GM19467 (cell line): ENCODE data around the gene FAM124A.

Source experiments
- ATAC-seq: cut with Tn5 transposase; IDR thresholded peaks from one replicate; pipeline ENCODE4 v1.9.1; 2021; ENCODE audit warnings: mild to moderate bottlenecking, moderate library complexity; ENCODE audit not compliant: unreplicated experiment

FAM124A gene

DNA sequence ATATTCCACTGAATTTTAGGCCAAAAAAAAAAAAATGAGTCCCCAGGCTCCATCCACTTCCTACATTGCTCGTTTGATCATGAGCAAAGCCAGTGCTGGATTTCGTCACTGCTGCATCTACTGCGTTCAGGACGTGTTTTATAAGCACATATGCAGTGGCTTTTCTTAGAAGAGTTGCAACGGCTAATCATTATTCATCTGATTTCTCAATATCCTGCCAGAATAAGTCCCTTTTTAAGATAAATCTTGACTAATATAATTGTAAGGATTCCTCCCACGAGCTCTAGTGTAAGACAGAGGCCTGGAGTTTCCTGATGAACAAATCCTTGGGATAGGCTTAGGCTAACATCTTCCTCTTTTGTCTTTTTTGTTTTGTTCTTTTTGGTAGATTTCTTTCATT is 19.5 kb downstream of the FAM124A start:
- no peak for ATAC-seq

DNA sequence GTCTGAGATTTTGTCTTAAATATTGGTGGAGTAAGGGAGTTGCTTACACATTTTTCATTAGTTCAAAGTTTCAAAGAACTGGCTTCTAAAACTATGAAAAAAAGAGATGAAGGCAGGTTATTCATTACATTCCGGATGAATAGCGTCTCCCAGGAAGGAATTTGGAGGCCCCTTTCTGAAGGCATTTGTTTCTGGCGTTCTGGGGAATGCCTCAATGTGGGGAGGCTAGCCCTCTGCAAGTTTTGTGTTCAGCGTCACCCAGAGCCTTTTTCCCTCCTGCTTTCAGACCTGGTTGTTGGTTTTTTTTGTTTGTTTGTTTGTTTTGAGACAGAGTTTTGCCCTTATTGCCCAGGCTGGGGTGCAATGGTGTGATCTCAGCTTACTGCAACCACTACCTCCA is 21.0 kb downstream of the FAM124A start:
- no peak for ATAC-seq

DNA sequence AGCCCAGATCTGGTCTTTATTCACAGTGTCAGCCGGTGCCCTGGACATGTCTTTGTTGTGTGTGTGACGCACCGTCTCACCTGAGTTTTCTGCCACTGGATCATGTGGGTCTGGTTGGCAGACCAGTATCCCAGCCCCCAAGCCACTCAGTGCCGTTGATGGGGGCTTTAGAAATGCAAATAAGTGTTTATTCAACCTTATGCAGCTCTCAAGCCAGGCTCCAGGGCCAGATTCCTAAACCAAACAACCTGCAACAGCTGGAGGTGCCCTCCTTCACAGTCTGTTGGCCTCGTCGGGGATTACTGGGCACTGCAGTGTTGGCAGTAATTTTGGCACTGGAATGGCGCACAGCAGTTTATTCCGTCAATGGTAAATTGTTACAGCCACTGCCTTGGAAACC is 21.6 kb downstream of the FAM124A start:
- ATAC-seq = no peak

DNA sequence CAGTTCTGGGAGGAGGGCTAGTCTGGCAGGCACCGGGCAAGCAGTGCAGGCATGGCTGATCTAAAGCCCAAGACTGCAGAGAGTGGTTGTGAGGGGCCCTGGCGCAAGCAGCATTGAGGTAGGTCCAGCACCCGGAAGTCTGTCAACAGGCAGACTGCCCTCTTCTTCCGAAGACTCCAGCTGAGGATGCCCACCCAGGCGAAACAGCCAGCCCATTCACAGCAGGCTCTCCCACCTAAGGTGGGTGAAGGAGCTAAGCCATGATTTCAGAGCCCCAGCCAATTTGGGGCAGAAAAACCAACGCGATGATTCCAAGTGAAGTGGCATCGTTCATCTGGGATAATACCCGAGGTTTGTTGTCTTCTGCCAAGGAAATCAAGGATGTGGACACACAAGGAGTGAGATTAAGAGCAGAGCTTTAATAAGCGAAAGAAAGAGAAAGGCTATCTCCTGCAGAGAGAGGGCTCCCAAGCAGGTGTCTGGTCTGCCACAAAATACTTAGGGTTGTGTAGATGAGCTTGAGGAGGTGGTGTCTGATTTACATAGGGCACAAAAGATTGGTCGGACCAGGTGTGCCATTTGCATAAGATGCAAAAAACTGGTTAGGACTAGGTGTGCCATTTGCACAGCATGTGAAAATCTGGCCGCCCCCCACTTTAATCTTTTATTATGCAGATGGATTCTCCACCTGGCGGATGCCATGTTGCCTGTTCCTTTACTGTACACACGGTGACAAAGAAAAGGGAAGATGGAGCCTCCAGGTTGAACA is 22.6 kb downstream of the FAM124A start:
- no peak for ATAC-seq

DNA sequence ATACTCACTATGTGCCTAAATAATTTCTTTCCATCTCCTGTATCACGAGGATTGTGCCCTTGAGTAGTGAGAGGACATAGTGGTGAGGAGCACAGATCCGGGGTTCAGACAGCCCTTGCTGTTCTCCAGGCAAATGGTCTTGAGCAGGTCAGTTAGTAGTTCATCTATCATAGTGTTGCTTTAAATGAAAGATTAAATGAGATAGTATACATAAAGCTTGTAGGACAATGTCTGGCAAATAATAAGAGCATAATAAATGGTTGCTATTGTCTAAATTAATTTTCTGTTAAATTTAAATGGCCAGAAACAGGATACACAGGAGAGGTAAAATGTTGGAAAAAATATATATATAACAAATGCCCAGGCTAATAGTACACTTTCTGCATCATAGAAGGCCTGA is 23.4 kb downstream of the FAM124A start:
- no peak for ATAC-seq

DNA sequence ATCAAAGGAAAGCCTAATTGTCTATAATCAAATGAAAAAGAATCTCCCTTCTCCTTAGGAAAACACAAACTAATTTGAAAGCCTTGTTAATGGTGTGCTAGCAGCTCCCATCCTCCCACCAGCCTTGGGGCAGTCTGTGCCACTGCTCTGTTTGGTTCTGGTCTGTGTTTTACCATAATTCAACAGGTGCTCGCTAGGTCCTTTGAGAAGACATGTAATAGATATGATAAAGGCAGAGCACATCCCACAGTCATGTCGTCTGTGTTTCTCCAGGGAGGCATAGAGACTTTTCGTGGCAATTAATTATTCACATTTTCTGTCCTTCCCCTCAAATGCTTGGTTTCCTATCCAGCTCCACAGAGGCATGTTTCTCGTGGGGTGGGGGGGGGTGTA is 23.8 kb downstream of the FAM124A start:
- no peak for ATAC-seq

DNA sequence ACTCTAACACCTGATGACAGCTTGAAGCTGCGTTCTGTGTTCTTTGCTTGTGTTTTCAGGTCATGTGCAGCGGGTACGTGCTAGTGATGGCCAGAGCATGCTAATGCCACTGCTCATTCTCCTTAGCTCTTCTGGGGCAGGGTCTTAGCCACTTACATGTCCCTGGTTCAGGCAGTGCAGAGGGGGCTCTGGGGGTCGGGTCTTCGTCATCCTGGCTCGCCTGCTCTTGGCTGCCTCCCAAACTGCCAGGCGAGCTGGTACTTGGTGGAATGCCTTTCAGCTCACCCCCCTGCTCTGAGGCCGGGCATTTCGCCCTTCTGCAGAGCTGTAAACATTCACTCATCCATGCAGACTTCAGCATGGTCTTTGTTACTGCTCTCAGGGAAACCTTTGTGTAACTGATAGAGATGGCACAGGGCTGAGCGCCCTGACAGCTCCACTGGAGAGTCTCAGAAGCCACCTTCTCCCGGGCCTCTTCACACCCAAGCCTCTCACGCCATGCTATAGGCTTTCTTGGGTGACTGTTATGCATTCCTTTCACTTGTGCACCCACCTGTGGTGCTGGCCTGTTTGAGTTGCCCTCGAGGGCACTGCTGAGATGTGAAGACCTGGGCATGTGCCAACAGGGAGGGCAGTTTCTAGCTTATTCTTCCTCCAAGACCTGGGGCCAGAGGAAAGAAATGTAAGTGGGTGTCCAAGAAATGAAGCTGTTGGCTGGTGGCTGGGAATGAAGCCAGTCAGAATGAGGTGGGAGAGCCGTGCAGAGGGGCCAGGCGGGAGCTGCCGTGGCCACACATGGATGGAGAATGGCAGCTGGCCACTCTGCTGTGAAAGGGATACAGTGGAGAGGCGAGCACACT is 24.4 kb downstream of the FAM124A start:
- ATAC-seq = no peak

DNA sequence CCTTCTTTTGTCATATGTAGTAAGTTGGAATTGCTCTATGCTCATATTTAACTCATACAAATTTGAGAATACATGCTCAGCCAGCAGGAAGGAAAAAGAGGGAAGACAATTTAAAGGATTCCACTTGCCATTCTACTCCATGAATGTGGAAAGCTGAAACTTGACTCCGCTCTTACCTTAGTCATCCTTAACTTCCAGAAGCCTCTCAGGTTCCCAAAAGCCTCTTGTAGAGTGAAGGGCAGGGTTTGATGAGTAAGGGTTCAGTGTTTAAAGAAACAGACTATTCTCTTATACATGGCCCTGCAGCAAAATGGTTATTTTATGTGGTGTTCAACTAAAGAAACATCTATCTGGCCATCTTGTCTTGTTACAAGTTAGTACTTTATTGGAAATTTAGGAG is 27.1 kb downstream of the FAM124A start:
- ATAC-seq = no peak

DNA sequence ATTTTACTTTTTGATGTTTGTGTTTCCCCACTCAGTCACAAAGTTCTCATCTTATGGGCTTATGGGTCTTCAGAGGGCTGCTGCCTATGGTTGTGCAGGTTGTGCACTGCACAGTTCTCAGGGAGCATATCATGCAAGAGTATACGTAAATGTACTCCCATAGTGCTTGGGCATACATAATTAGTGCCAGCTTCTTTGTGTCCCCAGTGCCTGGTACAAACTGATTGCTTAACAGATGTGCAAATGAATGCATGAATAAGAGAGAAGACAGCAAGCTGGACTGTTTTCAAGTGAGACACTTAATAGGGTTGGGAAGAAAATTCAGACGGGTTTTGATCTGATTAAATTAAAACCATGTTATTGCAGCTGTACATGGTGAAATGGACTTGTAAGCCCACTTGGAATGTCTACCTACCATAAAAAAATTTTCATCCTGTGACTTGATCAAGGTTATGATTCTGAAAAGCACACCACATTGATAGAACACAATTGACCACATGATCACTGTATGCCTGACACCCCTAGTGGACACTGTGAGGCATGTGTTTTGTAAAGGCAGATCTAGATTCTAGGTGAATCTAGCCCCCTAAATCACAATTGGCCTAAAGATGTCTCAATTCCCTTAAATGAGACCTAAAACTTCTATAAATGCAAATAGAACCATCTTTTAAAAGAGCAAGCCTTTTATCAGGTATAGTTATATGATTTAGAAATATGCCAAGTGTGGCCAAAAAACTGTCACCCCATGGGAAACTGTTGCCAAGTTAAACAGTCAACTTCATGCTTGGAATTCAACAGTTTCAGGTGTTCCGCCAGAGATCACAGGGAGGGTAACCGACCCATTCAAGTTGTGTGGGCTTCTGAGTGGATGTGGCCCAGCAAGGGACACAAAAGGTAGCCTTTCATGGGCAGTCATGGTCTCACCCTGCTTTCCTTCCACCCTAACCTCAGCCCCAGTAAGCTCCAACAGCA is 27.9 kb downstream of the FAM124A start:
- ATAC-seq = no peak

DNA sequence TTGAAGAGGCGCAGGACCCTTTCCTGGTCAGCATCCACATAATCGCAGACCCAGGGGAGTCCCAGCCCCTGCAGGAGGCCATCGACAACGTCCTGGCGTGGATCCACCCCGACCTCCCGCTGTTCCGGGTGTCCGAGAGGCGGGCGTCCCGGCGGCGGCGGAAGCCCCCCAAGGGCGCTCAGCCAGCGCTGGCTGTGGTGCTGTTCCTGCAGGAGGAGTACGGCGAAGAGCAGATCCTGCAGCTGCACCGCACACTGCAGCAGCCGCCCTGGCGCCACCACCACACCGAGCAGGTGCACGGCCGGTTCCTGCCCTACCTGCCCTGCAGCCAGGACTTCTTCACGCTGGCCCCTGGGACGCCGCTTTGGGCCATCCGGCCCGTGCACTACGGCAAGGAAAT is 29.3 kb downstream of the FAM124A start:
- no peak for ATAC-seq

DNA sequence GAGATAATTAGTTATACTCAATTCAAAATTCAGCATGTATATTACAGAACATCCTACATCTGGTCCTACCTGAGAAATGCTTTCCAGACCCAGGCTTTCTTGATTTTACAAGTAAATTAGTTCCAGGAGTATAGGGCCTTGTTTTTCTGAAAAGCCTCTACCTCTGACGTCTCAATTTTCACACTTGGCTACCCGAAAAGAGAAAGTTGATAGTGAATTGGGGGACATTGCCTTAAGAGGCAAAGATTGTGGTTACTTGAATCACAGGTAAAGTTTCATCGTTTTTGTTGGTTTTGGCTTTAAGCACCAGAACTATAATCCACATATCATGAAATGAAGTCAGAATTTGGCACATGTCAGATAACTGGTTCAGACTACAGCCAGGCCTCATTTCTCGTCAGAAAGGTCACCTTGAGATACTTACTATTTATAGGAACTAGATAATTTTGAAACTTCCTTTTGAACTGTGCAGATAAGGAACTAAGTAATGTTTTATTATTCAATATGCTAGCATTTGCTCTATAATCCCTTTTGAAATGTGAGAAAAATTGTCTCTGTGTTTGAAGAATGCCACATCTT is 30.8 kb downstream of the FAM124A start:
- ATAC-seq = no peak

DNA sequence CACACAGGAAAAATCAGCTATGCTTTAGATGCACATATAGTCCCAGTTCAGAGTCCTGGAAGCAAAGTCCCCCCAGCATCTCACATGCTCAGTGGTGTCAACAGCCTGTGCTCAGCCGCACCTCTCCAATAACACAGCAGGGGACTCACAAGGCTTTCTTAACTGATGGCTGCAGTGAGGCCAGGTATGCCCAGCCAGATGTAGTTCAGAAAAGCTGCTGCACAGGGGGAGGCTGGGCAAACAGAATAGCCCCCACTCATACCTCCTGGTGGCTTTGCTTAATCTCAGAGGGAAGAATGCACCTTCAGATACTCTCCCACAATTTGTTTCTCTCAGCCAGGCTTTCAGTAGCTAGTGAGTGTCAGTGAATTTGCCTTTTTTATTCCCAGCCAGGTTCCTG is 33.4 kb downstream of the FAM124A start:
- ATAC-seq = no peak

DNA sequence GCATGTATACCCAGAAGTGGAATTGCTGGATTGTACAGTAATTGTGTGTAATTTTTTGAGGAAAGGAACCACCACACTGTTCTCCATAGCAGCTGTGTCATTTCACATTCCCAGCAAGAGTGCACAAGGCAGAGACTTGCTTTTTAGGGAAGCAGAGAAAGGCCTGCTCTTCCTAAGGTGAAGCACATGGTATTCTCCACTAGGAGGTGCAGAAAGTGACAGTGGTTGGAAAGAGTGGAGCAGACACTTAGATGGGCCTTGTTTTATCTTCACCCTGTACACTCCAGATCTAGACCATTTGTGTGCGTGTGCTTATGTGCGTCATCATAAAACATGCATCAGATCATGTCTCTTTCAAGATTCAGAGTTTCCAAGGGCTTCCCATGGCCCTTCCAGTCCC is 35.0 kb downstream of the FAM124A start:
- ATAC-seq = no peak

DNA sequence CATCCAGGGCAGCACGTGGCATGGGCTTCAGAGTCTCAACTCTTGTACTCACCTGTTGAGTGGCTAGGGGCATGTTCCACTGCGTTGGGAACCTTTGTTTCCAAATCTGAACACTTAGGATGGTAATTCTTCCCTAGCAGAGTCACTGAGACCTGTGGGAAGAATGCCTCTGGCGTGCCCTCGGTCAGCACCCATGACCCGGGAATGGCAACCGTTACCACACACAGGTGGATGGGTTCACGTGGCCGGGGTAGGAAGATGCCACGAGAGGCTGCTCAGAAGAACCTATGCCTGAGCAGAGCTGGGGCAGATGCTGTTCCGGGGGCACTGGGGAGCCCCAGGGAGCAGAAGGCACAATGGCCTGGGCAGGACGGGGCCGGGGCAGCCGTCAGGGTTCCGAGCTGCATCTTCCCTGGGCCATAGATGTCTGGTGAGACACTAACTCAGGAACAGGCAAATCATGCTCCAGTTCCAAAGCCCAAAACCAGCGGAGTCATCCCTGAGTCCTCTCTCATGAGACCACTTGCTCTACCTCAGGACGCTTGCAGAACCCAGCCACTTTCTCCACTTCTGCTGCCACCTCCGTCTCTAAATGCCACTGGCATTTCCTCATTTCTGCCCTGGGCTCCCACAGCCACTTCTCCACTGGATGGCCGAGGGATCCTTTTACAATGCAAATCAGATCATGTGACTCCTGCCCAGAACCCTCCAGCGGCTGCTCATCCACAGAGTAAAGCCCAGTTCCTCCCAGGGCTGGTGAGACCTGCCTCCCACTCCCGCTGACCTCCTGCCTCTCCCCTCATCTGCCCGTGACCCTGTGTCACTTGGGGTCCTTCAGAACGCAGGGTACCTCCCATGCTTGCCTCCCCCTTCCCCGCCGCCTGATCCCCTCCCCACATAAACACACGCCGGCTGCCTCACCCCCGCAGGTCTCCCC is 36.7 kb downstream of the FAM124A start:
- ATAC-seq = no peak

DNA sequence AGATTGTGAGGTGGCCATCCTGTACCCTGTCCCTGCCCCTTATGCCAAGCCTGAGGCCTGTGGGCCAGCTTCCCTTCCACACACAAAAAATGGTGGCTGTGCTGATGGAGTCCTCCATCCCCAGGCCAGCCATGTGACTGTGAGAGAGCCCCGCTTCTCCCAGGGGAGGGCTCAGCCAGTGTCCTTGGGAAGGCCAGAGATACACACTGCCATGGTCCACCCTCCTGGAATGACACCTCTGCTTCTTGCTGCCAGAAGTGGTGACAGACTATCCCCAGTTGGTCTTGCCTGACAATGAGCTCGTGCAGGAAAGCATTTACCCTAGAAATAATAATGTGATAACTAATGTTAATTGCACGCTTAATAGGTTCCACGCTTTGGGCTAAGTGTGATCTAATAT is 38.0 kb downstream of the FAM124A start:
- ATAC-seq = no peak

DNA sequence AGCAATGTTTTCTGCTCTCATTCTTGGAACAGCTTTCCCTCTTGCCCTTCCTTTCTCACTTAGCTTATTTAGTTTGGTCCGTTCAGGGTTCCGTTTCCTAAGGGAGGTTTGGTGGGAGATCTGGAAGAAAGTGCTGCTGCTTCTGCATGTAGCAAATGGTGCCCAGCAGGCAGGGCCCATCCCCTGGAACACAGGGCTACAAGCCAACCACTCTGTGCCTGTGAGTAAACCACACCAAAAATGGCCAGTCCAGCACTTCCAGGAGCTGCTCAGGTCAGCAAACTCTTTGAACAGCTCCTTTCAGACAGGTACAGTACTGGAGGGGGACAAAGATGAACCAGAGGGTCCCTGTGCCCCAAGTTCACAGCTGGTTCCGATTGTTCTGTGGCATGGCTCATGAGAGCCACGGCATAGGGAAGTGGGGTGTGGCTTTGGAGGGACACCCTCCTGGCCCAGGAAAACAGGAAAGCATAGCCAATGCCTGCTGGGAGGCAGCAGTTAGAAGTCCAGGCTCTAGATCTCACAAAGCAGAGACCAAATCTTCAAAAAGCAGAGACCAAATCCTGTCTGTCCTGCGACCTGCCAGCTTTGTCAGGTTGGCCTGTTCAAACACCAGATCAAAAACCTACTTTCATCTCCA is 39.5 kb downstream of the FAM124A start:
- no peak for ATAC-seq

DNA sequence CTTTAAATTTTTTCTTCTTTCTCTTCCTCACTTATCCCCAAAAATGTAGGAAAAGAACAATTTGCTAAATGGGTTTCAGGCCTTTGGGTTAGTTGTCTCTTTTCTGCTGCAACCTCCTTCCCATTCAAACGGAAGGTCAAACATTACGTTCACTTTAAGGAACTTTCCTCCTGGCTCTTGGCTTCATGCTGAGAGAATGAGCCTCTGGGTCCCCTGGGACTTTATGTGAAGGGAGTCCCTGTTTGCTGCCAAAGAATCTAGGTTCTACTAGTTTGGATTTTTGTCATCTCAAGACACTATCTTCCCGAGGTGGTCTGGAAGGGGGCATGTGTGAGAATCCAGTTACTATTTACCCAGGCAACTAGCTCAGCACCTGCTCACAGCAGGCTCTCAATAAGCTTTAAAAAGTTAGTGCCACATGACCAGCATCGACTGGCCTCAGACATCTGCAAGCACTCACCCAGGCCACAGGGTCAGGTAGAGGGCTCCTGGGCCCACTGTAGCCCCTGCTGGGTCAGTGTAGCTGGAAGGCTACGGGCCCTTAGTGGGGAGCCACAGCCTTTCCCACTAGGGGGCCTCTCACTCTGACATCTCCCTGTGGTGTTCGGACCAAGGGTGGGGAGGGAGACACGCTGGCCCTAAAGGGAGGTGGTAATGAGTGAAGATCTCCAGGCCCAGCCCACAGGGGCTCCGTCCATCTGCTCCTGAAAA is 40.5 kb downstream of the FAM124A start:
- ATAC-seq = no peak

DNA sequence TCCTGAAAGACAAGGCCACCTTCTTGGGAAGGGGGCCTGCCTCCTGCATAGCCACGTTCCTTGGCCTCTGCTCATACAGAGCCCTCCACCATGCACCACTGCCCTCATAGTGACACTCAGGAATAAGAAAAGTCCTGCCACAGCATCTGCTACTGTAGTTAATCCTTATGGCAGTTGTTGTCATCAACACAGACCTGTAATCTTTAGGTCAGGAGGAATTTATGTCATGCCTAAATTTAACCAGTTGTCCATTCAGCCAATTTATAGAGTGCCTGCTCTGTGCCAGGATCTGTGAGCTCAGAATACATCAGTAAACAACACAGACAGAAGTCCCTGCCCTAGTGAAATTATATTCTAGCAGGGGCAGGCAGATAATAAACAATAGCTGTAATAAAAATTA is 44.4 kb downstream of the FAM124A start:
- no peak for ATAC-seq

DNA sequence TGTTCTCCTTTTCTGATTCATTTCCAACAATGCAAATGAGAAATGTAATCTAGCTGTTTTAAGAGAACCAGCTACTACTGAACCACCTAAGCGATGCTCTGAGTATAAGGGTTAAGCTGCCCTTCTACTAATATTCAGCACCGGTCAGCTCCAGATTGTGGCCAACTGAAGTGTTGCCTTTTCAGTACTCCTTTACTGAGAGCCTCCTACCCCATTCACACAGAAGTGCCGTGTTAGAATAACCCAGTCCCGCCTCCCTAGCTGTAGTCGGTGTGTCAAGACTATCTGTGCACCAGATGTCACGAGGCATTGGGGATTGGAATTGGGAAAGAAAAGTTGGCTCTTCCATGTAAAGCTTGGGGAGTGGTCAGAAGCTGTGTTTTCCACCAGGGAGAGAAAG is 45.4 kb downstream of the FAM124A start:
- no peak for ATAC-seq
